HEK293 (cell line): ENCODE data around the gene SP2.

Experiments
- CTCF ChIA-PET: fragments of 350-600 bp; formaldehyde crosslinking; extraction: SDS; loops from one replicate; lab custom pipeline; 2021; ENCODE audit warnings: antibody characterized with exemption; lab: Yijun Ruan, JAX
- POLR2A ChIA-PET: fragments of 300-600 bp; formaldehyde crosslinking; extraction: SDS; loops from one replicate; lab custom pipeline; 2020; ENCODE audit warnings: antibody characterized with exemption, inconsistent platforms; lab: Yijun Ruan, JAX
- H3K27ac ChIP-seq: fragments of 200-500 bp; sonication (Bioruptor generic); 2 replicates; pipeline ENCODE4 v1.5.1; 2014; ENCODE audit warnings: low read depth, low read length, control low read depth, inconsistent platforms; ENCODE audit errors: extremely low read depth
- H3K36me3 ChIP-seq, 2 experiments: fragments of 200-500 bp in 1 of 2; sonication (Bioruptor generic) in 1 of 2; 1 replicate in 1 of 2; 2 replicates in 1 of 2; pipeline ENCODE4 v1.5.1; 2014 to 2017; ENCODE audit warnings: inconsistent platforms in 2 of 2, low read length in 2 of 2; ENCODE audit not compliant: control insufficient read depth in 2 of 2, insufficient read depth in 1 of 2
- H3K4me1 ChIP-seq: fragments of 200-500 bp; sonication (Bioruptor generic); 2 replicates; pipeline ENCODE4 v1.5.1; 2014; ENCODE audit warnings: mild to moderate bottlenecking, low read length, inconsistent platforms; ENCODE audit not compliant: control insufficient read depth, insufficient read depth
- H3K4me3 ChIP-seq: 2 replicates; pipeline ENCODE4 v1.5.1; 2011; ENCODE audit warnings: low read depth, mild to moderate bottlenecking, control low read depth, low read length, moderate library complexity
- H3K9me3 ChIP-seq: fragments of 200-500 bp; sonication (Bioruptor generic); 2 replicates; pipeline ENCODE4 v1.5.1; 2014; ENCODE audit warnings: low read depth, low read length, inconsistent platforms; ENCODE audit not compliant: control insufficient read depth, insufficient read depth
- GLIS1 ChIP-seq: fragments of 450-650 bp; formaldehyde crosslinking; IDR thresholded peaks from 2 replicates; pipeline ENCODE4 v1.5.1; 2016; ENCODE audit warnings: missing biosample characterization, missing genetic modification characterization
- PRDM1 ChIP-seq: fragments of 450-650 bp; formaldehyde crosslinking; IDR thresholded peaks from 2 replicates; pipeline ENCODE4; 2016; ENCODE audit warnings: missing biosample characterization, missing genetic modification characterization
- PRDM10 ChIP-seq: fragments of 450-650 bp; formaldehyde crosslinking; IDR thresholded peaks from 2 replicates; pipeline ENCODE4 v1.5.1; 2016; ENCODE audit warnings: missing biosample characterization, missing genetic modification characterization
- SP3 ChIP-seq: fragments of 450-650 bp; formaldehyde crosslinking; IDR thresholded peaks from 2 replicates; pipeline ENCODE4 v1.5.1; 2016; ENCODE audit warnings: missing biosample characterization, missing genetic modification characterization
- ZBTB8A ChIP-seq: fragments of 450-650 bp; formaldehyde crosslinking; IDR thresholded peaks from 2 replicates; pipeline ENCODE4 v1.5.1; 2016; ENCODE audit warnings: missing biosample characterization, missing genetic modification characterization
- ZIC2 ChIP-seq: fragments of 450-650 bp; formaldehyde crosslinking; IDR thresholded peaks from 2 replicates; pipeline ENCODE4 v1.5.1; 2016; ENCODE audit warnings: missing biosample characterization, missing genetic modification characterization
- ZNF121 ChIP-seq: fragments of 450-650 bp; formaldehyde crosslinking; IDR thresholded peaks from 2 replicates; pipeline ENCODE4 v1.5.1; 2016; ENCODE audit warnings: missing biosample characterization, missing genetic modification characterization
- ZNF600 ChIP-seq: fragments of 450-650 bp; formaldehyde crosslinking; IDR thresholded peaks from 2 replicates; pipeline ENCODE4 v1.5.1; 2016; ENCODE audit warnings: missing biosample characterization, missing genetic modification characterization
- ZSCAN16 ChIP-seq: fragments of 450-650 bp; formaldehyde crosslinking; IDR thresholded peaks from 2 replicates; pipeline ENCODE4 v1.5.1; 2016; ENCODE audit warnings: missing biosample characterization, missing genetic modification characterization
- TF ChIP-seq, protein P1 (sequence below): fragments of 450-650 bp; formaldehyde crosslinking; IDR thresholded peaks from 2 replicates; pipeline ENCODE4 v1.5.1; 2016; ENCODE audit warnings: missing biosample characterization, missing genetic modification characterization, borderline replicate concordance
- TF ChIP-seq, protein P2 (sequence below): fragments of 450-650 bp; formaldehyde crosslinking; IDR thresholded peaks from 2 replicates; pipeline ENCODE4 v1.5.1; 2017; ENCODE audit warnings: missing biosample characterization, missing genetic modification characterization

SP2 gene

GRCh38 chr17:47879776-47880454 lies 16.1 kb upstream of the SP2 start:
- Histone ChIP-seq H3K27ac (no peak overlapping the region), H3K4me1 (peaks cover 6% of the 10 kb centered on the region), H3K9me3 (no peaks in the 10 kb centered on the region), H3K4me3 (no peak overlapping the region), H3K36me3 (no peaks in the 10 kb centered on the region)
- CTCF ChIA-PET = interaction anchor here (0.7 to 18.5 kb wide), 4 partner anchors 10 to 65 kb away, joined by 3 to 837 read pairs (median 19); partner anchors contain the start of genes SCRN2 and SP6
- POLR2A ChIA-PET = interaction anchor here (0.5 to 1.2 kb wide), 2 partner anchors 16 to 1070 kb away, joined by 3 read pairs; partner anchors contain the start of gene SP2
- TF ChIP-seq ZIC2 (no peak; the same call in 1 of the 2 replicates), ZNF121 (tag by site-specific recombination) (peak; percentile 99)

DNA sequence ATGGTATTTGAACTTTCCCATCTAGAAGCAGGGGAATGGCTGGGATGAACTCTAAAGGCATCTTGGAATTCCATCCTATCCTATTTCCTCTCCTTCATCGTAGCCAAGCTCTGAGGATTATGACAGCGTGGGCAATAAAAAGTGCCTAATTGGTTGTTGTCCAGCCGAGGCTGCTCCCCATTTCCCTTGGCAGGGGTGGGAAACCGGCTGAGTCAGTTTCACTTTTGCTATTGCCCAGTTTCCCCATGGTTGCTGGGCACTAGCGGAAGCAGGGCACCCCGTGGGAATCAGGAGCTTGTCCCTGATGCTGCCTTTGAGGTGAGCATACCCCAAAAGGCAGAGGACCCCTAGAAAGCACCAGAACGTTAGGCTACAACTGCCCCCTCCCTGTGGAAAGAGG lies 13.8 kb upstream of the SP2 start:
- Histone ChIP-seq H3K36me3 (no peaks in the 10 kb centered on the region), H3K27ac (no peak overlapping the region), H3K9me3 (no peaks in the 10 kb centered on the region), H3K4me1 (peaks cover 6% of the 10 kb centered on the region), H3K4me3 (no peak overlapping the region)
- CTCF ChIA-PET = interaction anchor here (0.5 to 18.5 kb wide), 6 partner anchors 8 to 1368 kb away, joined by 3 to 837 read pairs (median 4); partner anchors contain the start of genes SCRN2 and SP6
- POLR2A ChIA-PET = interaction anchor here (2.3 kb wide), 1 partner anchor 13 kb away, joined by 7 read pairs; the partner anchor contains the start of gene SP2
- TF ChIP-seq SP3 (tag by site-specific recombination) (no peak), ZBTB8A (tag by site-specific recombination) (0 out of 2 replicates have a peak, but pooled peaks have one; percentile 19), PRDM10 (tag by site-specific recombination) (0 out of 2 replicates have a peak, but pooled peaks have one; percentile 22), ZNF600 (0 out of 2 replicates have a peak, but pooled peaks have one; percentile 19), ZSCAN16 (tag by site-specific recombination) (no peak), GLIS1 (tag by site-specific recombination) (peak; percentile 14; the same call in 1 of the 2 replicates), ZIC2 (peak; percentile 54; the same call in 1 of the 2 replicates), PRDM1 (tag by site-specific recombination) (peak; percentile 69)
- TF ChIP-seq, protein P1, sequence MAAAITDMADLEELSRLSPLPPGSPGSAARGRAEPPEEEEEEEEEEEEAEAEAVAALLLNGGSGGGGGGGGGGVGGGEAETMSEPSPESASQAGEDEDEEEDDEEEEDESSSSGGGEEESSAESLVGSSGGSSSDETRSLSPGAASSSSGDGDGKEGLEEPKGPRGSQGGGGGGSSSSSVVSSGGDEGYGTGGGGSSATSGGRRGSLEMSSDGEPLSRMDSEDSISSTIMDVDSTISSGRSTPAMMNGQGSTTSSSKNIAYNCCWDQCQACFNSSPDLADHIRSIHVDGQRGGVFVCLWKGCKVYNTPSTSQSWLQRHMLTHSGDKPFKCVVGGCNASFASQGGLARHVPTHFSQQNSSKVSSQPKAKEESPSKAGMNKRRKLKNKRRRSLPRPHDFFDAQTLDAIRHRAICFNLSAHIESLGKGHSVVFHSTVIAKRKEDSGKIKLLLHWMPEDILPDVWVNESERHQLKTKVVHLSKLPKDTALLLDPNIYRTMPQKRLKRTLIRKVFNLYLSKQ = no peak
- TF ChIP-seq, protein P2, sequence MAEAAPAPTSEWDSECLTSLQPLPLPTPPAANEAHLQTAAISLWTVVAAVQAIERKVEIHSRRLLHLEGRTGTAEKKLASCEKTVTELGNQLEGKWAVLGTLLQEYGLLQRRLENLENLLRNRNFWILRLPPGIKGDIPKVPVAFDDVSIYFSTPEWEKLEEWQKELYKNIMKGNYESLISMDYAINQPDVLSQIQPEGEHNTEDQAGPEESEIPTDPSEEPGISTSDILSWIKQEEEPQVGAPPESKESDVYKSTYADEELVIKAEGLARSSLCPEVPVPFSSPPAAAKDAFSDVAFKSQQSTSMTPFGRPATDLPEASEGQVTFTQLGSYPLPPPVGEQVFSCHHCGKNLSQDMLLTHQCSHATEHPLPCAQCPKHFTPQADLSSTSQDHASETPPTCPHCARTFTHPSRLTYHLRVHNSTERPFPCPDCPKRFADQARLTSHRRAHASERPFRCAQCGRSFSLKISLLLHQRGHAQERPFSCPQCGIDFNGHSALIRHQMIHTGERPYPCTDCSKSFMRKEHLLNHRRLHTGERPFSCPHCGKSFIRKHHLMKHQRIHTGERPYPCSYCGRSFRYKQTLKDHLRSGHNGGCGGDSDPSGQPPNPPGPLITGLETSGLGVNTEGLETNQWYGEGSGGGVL (tag by site-specific recombination) = no peak
